ENCODE measurements around the gene KLHL5.

DNA sequence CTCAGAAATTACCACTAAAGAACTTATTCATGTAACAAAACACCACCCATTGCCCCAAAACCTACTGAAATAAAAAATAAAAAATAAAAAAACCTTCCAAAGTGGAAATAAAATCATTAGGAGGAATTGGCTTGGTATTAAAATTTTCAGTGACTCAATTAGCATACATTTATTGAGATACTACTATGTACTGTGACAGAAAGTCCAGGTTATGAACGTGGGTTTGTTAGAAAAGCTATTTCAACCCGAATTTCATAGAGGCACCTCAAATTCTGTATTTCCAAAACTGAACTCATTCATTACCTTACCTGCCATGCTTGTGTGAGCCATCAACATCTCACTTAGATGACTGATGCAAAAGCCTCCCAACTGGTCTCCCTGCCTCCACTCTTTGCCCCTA, 16.8 kb downstream of the KLHL5 start:
- TF ChIP-seq, protein P1, sequence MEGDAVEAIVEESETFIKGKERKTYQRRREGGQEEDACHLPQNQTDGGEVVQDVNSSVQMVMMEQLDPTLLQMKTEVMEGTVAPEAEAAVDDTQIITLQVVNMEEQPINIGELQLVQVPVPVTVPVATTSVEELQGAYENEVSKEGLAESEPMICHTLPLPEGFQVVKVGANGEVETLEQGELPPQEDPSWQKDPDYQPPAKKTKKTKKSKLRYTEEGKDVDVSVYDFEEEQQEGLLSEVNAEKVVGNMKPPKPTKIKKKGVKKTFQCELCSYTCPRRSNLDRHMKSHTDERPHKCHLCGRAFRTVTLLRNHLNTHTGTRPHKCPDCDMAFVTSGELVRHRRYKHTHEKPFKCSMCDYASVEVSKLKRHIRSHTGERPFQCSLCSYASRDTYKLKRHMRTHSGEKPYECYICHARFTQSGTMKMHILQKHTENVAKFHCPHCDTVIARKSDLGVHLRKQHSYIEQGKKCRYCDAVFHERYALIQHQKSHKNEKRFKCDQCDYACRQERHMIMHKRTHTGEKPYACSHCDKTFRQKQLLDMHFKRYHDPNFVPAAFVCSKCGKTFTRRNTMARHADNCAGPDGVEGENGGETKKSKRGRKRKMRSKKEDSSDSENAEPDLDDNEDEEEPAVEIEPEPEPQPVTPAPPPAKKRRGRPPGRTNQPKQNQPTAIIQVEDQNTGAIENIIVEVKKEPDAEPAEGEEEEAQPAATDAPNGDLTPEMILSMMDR (IDR thresholded peaks at IDR 0.05; ENCODE audit: insufficient read depth, low read length, poor library complexity, severe bottlenecking) = no peak
- TF ChIP-seq EZH2phosphoT487 (conservative IDR thresholded peaks at IDR 0.05; ENCODE audit: low read length) = no peak
